22Rv1 (cell line): ENCODE data around the gene TDRD1.
A peak's percentile ranks its signal among the peaks of the same experiment; 100 is the strongest.

Experiments
- H3K27ac ChIP-seq: fragments of 450-650 bp; 2 replicates; pipeline ENCODE4 v1.5.1; 2017
- CTCF ChIP-seq: fragments of 450-650 bp; IDR thresholded peaks from 2 replicates; pipeline ENCODE4 v1.5.1; 2017; ENCODE audit warnings: mild to moderate bottlenecking
- ZFX ChIP-seq: fragments of 450-650 bp; IDR thresholded peaks from 2 replicates; pipeline ENCODE4 v1.6.1; 2017; ENCODE audit warnings: antibody characterized with exemption, borderline replicate concordance

TDRD1 gene

GRCh38 chr10:114223066-114223465 is 43.9 kb downstream of the TDRD1 start:
- TF ChIP-seq ZFX: no peak
- no peak for TF ChIP-seq CTCF

GRCh38 chr10:114228156-114228555 is 49.0 kb downstream of the TDRD1 start:
- no peak for TF ChIP-seq CTCF
- TF ChIP-seq ZFX: no peak
- no peak overlapping the region for H3K27ac ChIP-seq

More at GRCh38 chr10:114223066-114223465, 43.9 kb downstream of the TDRD1 start:
- no peak overlapping the region for H3K27ac ChIP-seq

- H3K27ac ChIP-seq: no peak overlapping the region
- TF ChIP-seq CTCF: no peak
- no peak for TF ChIP-seq ZFX
These were observed 53.5 kb downstream of the TDRD1 start for GRCh38 chr10:114232561-114233176.

GRCh38 chr10:114233482-114233881 is 54.3 kb downstream of the TDRD1 start:
- no peak overlapping the region for H3K27ac ChIP-seq
- no peak for TF ChIP-seq ZFX
- TF ChIP-seq CTCF: no peak

- TF ChIP-seq ZFX (no peak), CTCF (no peak)
- H3K27ac ChIP-seq: no peak overlapping the region
These were observed 55.0 kb downstream of the TDRD1 start for GRCh38 chr10:114234132-114234531.

- no peak for TF ChIP-seq ZFX
- peak; percentile 51 for TF ChIP-seq CTCF
- no peak within 1 kb of the TSS for H3K27ac ChIP-seq
These were observed 60.2 kb downstream of the TDRD1 start, which contains the start of gene VWA2 for GRCh38 chr10:114239117-114239993. Gene VWA2 (plus strand): TSS chr10:114239254. CDS start chr10:114248714, 9,460 bp downstream.

GRCh38 chr10:114239994-114240345 is 60.8 kb downstream of the TDRD1 start:
- no peak overlapping the region for H3K27ac ChIP-seq
- TF ChIP-seq ZFX (no peak), CTCF (no peak)
